NCI-H2171 (cell line): ENCODE measurements around the gene UQCRH.
"Not testable (repeated sequence)": the region's sequence is repeated elsewhere in the genome, so short reads cannot be mapped to it uniquely, and the experiment has no call there.

ENCODE experiments used
- DNase-seq: peaks from one replicate; lab custom pipeline; 2025; lab: John Stamatoyannopoulos, UW

Gene UQCRH

DNA sequence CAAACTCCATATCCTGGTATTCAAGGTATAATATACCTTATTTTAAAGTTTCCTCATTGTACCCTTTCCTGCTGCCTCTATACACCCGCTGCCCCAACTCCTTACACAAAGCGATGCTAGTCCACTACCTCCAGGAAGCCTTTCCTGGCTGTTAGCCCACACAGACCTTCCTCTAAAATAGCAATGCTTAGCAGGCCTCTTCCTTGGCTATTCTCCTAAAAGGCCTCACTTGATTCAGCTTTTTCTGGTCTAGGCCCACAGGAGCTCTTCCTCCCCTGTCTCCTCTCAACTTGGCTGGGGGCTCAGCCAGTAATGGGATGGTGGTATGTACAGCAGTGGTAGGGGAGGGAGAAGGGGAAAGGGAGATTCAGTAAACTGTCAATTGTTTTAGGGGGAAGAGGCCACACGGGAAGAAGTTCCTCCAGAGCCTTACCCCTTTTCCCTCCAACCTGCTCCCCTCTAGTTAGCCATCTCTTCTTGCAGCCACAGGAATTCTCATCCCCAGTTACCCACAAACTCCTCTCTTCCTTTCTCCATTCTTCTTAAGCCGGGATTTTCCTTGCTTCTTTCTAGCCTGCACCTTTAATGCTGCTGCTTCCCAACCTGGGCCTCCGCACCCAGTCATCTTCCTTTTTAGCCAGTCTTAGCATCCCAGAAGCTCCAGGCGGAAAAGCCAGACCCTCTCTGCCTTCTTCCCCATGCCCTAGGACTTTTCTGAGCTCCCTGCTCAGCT lies 2.7 kb upstream of the UQCRH start:
- DNase-seq: no peak

DNA sequence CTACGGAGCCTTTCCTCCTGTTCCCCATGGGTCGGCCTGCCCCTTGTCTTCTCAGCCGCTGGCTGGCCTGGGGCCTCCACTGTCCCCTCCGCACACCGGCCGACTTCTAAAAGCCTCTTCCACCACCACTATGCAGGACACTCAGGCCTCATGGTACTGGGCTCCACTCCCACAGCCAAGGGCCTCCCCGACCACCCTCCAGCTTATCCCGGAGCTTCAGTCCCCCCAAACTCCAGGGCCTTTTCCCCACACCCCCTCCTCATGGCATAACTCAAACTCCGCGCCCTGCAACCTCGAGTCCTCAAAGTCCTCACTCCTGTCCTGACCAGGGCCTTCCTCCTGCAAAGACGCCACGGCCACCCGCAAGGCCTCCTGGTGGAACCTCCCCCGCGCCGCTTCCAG lies 2.1 kb upstream of the UQCRH start:
- DNase-seq: no peak

DNA sequence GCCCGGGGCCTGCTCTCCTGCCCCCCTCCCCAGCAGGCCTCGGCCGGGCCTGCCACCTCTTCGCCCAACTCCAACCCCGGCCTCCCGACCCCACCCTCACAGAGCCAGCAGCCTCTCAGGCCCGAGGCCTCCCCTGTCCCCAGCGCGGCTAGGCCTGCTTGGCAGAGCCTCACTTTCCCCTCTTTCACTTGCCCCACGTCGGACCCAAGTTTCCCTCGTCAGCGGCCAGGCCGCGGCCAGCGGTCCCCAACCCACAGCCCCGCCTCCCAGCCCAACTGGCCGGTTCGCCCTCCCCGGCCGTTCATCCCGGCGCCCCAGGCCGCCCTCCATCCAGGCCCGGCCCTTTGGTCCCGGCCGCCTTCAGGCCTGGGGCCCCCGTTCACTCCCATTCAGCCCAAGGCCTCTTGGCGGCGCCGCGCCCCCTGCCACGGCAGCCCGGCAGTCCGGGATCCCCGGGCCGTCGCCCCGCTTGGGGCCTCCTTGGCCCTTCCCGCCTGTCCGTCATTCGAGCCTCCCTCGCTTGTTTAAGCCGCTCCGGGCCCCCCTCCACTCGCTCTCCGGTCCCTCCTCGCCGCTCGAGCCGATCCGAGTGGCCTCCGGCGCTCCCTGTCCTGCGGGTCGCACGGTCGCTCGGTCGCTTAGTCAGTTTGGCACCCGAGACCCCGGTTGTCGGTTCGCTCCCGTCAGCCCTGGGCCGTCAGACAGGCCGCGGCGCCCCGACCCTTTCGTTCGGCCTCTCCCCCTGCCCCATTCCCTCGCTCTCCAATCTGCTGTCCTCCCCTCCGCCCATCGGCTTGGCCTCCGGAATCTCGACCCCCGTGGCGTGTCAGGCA lies 1.5 kb upstream of the UQCRH start:
- peak; percentile 37 for DNase-seq

DNA sequence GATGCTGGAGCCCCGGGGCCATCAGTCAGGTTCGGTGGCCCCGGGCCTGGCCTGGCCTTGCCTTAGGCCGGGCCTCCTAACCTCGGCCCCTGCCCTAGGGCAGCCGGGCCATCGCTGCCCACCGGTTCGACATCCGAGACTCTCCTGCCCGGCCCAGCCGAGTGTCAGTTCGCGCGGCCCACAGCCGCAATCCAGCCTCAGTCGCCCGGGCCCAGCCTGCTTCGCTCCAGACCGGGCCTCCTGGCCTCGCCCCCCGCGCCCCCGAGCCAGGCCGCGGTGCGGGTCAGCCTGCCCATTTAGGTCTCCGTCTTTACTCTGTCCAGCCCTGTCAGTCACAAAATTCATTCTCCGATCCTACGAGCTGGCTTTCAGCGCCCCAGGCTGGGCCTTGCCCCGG lies 859 bp upstream of the UQCRH start:
- DNase-seq: no peak

DNA sequence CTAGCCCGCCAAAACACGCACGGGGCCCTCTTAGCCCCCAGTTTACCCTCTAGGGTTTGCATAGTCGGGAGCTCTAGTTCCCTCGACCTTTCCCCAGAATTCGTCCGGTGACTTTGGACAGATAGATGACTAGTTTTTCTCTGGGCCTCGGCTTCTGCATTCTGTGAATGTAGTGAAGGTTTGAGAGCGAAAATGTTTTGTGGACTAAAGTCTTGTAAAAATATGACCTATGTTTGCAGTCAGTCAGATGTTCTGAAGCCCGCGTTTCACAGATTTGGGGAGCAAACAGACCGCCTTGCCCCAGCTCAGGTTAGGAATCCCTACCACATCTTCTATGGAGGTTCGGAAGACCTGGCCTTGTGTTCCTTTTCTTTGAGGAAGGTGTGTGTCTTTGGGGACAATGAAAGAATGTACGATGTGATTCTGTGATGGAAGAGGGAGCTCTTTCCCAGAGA lies 401 bp downstream of the UQCRH start:
- no peak for DNase-seq

DNA sequence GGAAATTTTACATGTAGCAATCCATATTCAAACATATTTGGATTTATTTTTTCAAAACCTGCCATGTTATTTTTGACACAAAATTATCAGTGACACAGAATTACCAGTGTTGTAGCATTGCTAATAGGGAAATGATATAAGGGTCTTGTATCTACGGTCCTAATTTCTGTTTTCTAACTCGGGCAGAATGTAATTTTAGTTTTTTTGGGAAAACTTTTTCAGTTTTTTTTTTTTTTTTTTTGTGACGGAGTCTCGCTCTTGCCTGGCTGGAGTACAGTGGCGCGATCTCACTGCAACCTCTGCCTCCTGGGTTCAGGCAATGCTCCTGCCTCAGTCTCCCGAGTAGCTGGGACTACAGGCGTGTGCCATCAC lies 2.6 kb downstream of the UQCRH start:
- no peak for DNase-seq

DNA sequence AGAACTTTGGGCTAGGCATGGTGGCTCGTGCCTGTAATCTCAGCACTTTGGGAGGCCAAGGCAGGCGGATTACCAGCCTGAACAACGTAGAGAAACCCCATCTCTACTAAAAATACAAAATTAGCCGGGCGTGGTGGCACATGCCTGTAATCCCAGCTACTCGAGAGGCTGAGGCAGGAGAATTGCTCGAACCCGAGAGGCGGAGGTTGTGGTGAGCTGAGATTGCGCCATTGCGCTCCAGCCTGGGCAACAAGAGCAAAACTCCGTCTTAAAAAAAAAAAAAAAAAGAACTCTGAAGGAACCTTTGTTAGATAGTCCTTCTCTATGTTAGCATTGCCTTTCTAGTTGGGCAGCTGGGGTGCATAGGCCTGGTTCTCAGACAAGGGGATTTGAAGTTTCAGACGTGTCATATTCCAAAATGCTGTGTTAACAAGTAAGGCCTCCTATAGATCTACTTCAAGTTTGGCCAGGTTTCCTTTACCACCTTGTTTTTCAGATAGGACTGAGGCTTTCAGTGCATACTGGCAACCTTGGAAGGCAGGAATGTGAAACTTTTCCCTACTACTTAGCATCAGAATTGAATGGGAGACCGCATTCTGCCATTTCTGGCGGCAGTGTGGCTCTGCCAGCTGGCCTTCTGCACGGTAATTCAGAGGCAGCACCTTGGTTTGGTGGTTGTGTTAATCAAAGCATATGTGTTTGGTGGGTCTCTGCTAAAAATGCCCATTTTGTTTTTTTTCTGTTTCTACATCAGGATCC lies 6.1 kb downstream of the UQCRH start:
- no peak for DNase-seq

DNA sequence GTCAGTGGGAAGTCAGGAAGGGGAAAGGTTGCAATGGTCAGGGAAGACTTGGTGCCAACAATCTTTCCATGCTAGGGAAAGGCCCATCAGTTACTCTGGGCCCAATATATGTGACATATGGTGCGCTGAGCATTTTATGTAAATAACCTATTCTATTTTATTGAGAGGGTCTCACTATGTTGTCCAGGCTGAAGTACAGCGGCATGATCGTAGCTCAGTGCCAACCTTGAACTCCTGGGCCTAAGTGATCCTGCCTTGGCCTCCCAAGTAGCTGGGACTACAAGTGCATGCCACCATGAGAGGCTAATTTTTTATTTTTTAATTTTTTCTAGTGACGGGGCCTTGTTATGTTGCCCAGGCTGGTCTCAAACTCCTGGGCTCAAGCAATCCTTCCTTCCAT lies 6.8 kb downstream of the UQCRH start:
- no peak for DNase-seq

DNA sequence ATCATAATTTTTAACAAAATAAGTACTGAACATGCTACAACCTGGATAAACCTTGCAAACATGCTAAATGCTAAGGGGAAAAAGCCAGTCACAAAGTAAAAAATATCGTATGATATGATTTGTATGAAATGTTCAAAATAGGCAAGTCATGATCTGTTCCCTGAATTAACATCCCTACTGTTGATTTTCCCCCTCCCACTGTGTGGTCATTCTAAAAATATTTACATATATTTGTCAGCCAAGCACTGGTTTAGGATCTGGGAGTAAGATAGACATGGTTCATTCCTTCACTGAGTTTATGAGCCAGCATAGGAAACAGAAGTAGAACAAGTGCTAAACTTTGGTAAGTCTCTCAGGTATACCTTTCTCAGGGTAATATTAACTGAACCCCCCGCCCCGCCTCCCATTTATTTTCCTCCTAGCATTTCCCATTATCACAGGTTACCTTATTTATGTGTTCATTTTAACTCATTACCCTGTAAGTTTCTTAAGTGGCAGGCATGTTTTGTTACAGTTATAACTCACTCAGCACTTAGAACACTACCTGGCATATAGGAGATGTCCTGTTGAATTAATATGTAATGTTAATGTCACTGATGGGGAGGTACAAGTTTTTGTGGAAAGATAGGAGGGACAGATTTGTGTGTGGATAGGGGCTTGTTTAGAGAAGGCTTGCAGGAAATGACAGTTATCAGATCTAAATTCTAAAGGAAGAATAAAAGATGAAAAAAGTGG lies 12.3 kb downstream of the UQCRH start:
- DNase-seq: no peak

DNA sequence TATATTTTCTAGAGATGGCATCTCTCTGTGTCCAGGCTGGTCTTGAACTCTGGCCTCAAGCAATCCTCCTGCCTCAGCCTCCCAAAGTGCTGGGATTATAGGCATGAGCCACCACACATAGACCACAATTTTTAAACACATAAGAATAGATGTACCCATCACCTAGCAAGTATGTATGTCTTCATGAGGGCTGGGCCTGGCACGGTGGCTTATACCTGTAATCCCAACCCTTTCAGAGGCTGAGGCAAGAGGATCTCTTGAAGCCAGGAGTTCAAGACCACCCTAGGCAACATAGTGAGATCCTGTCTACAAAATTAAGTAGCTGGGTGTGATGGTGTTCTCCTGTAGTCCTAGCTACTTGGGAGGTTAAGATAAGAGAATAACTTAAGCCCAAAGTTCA lies 13.8 kb downstream of the UQCRH start:
- no peak for DNase-seq

DNA sequence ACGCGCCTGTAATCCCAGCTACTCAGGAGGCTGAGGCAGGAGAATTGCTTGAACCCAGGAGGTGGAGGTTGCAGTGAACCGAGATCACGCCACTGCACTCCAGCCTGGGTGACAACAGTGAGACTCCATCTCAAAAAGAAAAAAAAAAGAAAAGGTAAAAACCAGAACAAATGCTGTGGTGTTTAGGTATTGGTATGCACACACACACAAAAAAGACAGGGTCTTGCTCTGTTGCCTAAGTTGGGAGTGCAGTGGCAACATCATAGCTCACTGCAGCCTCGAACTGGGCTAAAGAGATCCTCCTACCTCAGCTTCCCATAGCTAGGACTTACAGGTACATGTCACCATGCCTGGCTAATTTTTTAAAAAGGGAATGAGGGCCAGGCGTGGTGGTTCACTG lies 15.8 kb downstream of the UQCRH start:
- DNase-seq: not testable (repeated sequence)

DNA sequence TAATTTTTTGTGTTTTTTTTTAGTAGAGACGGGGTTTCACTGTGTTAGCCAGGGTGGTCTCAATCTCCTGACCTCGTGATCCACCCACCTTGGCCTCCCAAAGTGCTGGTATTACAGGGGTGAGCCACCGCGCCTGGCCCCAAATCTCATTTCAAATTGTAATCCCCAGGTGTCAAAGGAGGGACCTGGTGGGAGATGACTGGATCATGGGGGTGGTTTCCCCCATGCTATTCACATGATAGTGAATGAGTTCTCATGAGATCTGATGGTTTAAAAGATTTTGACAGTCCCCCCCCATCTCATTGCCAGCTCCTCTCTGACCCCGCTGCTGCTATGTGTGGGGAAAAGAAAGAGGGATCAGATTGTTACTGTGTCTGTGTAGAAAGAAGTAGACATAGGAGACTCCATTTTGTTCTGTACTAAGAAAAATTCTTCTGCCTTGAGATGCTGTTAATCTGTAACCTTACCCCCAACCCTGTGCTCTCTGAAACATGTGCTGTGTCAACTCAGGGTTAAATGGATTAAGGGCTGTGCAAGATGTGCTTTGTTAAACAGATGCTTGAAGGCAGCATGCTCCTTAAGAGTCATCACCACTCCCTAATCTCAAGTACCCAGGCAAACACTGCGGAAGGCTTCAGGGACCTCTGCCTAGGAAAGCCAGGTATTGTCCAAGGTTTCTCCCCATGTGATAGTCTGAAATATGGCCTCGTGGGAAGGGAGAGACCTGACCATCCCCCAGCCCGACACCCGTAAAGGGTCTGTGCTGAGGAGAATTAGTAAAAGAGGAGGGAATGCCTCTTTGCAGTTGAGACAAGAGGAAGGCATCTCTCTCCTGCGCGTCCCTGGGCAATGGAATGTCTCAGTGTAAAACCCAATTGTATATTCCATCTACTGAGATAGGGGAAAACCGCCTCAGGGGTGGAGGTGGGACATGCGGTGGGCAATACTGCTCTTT lies 16.7 kb downstream of the UQCRH start:
- DNase-seq: not testable (repeated sequence)

DNA sequence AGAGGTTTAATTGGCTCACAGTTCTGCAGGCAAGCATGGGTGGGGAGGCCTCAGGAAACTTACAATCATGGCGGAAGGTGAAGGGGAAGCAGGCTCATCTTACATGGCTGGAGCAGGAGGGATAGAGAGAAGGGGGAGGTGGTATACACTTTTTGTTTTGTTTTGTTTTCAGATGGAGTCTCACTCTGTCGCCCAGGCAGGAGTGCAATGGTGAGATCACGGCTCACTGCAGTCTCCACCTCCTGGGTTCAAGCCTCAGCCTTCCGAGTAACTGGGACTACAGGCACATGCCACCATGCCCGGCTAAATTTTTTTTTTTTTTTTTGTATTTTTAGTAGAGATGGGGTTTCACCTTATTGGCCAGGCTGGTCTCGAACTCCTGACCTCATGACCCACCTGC lies 18.7 kb downstream of the UQCRH start:
- DNase-seq: not testable (repeated sequence)

DNA sequence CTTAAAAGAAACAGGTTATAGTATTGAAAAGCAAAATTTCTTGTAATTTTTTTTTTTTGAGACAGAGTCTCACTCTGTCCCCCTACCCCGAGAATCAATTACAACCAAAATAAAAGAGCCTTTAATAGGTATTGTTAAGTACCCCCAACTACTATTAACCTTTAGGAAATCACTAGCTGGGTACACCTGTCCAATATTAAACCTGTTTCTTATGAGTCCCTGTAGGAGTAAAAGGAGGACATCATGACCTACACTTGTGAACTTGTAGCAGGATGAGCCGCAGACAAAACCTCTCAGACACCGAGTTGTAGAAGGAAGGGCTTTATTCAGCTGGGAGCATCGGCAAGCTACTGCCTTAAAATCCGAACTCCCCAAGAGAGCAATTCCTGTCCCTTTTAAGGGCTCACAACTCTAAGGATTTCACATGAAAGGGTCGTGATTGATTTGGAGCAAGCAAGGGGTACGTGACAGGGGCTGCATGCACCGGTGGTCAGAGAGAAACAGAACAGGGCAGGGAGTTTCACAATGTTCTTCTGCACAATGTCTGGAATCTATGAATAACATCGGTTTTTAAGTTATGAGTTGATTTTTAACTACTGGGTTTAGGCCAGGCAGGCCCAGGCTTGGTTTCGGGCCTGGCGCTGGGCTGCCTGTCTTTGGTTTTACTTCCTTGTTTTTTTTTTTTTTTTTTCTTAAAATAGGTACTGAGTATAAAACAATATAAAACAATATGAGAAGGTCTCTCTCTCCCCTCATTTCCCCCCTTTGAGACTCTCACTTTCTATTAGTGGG lies 22.0 kb downstream of the UQCRH start:
- not testable (repeated sequence) for DNase-seq

DNA sequence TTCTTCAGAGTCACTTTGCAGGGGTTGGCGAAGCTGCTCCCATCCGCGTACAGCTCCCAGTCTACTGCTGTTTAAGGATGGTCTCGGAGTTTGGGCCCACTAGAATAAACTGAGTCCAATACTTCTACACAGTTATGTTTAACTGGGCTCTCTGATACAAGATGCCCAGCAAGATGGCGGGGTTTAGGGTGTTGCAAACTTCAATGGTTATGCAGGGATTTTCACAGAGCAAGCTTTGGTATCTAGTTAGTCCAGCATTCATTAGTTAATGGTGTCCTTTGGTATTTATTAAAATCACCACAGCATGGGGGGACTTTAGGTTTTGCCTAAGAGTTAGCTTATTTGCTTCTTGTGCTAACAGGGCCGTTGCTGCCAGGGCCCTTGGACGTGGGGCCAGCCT lies 24.7 kb downstream of the UQCRH start:
- DNase-seq: not testable (repeated sequence)

DNA sequence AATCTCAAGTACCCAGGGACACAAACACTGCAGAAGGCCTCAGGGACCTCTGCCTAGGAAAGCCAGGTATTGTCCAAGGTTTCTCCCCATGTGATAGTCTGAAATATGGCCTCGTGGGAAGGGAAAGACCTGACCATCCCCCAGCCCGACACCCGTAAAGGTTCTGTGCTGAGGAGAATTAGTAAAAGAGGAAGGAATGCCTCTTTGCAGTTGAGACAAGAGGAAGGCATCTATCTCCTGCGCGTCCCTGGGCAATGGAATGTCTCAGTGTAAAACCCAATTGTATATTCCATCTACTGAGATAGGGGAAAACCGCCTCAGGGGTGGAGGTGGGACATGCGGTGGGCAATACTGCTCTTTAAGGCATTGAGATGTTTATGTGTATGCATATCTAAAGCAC lies 26.3 kb downstream of the UQCRH start:
- not testable (repeated sequence) for DNase-seq

DNA sequence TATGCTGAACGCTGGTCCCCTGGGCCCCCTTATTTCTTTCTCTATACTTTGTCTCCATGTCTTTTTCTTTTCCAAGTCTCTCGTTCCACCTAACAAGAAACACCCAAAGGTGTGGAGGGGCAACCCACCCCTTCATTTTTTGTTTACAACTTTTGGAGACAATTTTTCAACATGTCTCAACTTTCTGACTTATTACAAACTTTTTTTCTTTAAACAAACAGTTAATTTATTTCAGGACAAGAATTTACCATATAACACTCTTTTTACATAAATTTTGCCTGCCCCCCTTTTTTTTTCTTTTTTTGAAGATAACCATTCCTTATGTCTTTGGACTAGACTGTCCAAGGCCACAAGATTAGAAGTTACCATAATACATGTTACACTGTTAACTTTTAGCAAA lies 26.9 kb downstream of the UQCRH start:
- DNase-seq: not testable (repeated sequence)

DNA sequence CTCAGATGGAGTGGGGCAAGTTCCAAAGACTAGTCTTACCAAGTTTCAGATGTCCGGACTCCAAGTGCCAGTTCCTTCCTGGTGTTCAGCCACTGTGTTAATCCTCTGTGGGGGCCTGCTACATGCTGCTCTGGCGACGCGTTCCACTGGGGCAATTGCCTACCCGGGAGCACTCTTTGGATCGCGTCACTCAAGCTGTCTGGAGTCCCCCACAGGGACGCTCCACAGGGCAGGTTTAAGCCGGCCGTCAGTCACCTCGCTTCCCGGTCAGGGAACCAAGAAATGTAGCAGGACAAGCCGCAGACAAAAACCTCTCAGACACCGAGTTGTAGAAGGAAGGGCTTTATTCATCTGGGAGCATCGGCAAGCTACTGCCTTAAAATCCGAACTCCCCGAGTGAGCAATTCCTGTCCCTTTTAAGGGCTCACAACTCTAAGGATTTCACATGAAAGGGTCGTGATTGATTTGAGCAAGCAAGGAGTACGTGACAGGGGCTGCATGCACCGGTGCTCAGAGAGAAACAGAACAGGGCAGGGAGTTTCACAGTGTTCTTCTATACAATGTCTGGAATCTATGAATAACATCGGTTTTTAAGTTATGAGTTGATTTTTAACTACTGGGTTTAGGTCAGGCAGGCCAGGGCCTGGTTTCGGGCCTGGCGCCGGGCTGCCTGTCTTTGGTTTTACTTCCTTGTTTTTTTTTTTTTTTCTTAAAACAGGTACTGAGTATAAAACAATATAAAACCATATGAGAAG lies 28.5 kb downstream of the UQCRH start:
- DNase-seq: not testable (repeated sequence)
